NCI-H69 (cell line): ENCODE data around the gene CRIP2.

ENCODE experiments used
- DNase-seq: peaks from one replicate; lab custom pipeline; 2025; lab: John Stamatoyannopoulos, UW

CRIP2 gene

GRCh38 chr14:105444859-105445258 lies 29.8 kb upstream of the CRIP2 start:
- no peak for DNase-seq

GRCh38 chr14:105445290-105445689 lies 29.3 kb upstream of the CRIP2 start:
- no peak for DNase-seq

- no peak for DNase-seq
Measured at GRCh38 chr14:105445901-105446845, 28.4 kb upstream of the CRIP2 start.

- DNase-seq: no peak
Measured at GRCh38 chr14:105446971-105447370, 27.6 kb upstream of the CRIP2 start.

GRCh38 chr14:105447651-105448640 lies 26.7 kb upstream of the CRIP2 start:
- no peak for DNase-seq

- peak; percentile 49 for DNase-seq
Measured at GRCh38 chr14:105448706-105449111, 25.9 kb upstream of the CRIP2 start.

GRCh38 chr14:105449276-105450122 lies 25.1 kb upstream of the CRIP2 start:
- no peak for DNase-seq

GRCh38 chr14:105450123-105450505 lies 24.5 kb upstream of the CRIP2 start:
- DNase-seq: no peak

GRCh38 chr14:105450864-105451720 lies 23.5 kb upstream of the CRIP2 start:
- no peak for DNase-seq

- DNase-seq: no peak
Measured at GRCh38 chr14:105452963-105453362, 21.7 kb upstream of the CRIP2 start.

GRCh38 chr14:105453847-105454246 lies 20.8 kb upstream of the CRIP2 start:
- no peak for DNase-seq

- no peak for DNase-seq
Measured at GRCh38 chr14:105455086-105455640, 19.5 kb upstream of the CRIP2 start.

GRCh38 chr14:105455766-105456660 lies 18.6 kb upstream of the CRIP2 start:
- no peak for DNase-seq

GRCh38 chr14:105456736-105457617 lies 17.6 kb upstream of the CRIP2 start:
- no peak for DNase-seq

GRCh38 chr14:105458010-105458409 lies 16.6 kb upstream of the CRIP2 start:
- no peak for DNase-seq

GRCh38 chr14:105458571-105458970 lies 16.1 kb upstream of the CRIP2 start:
- no peak for DNase-seq

- DNase-seq: no peak
Measured at GRCh38 chr14:105460116-105460515, 14.5 kb upstream of the CRIP2 start.

GRCh38 chr14:105460616-105461015 lies 14.0 kb upstream of the CRIP2 start:
- DNase-seq: no peak
